Skeletal muscle tissue (tissue), 4 donors: ENCODE data around the gene DENND5A. TPM values are rescaled to one million over a fixed set of nuclear protein-coding genes. Genes with fewer than 3 reads are reported as not detected.

Experiments
- H3K27ac ChIP-seq: one replicate; pipeline ENCODE4 v1.7.0; 2013; ENCODE audit warnings: mild to moderate bottlenecking, low read depth, low read length, inconsistent platforms
- H3K27me3 ChIP-seq, 3 donors: one replicate each; pipeline ENCODE4 v1.7.0; 2013; ENCODE audit warnings: low read length in 3 of 3; ENCODE audit not compliant: control insufficient read depth in 3 of 3, insufficient read depth in 3 of 3
- H3K36me3 ChIP-seq, 3 donors: one replicate each; pipeline ENCODE4 v1.7.0; 2013; ENCODE audit warnings: low read length in 3 of 3; ENCODE audit not compliant: control insufficient read depth in 3 of 3, insufficient read depth in 3 of 3
- H3K4me1 ChIP-seq, 3 donors: one replicate each; pipeline ENCODE4 v1.7.0; 2013; ENCODE audit warnings: low read length in 3 of 3, mild to moderate bottlenecking in 3 of 3; ENCODE audit not compliant: control insufficient read depth in 3 of 3, insufficient read depth in 3 of 3
- H3K4me3 ChIP-seq, 3 donors: one replicate each; pipeline ENCODE4 v1.7.0; 2013; ENCODE audit warnings: low read length in 3 of 3
- H3K9ac ChIP-seq, 3 donors: one replicate each; pipeline ENCODE4 v1.7.0; 2013; ENCODE audit warnings: low read length in 3 of 3, mild to moderate bottlenecking in 3 of 3, moderate library complexity in 2 of 3, low read depth in 1 of 3
- H3K9me3 ChIP-seq, 3 donors: one replicate each; pipeline ENCODE4 v1.7.0; 2013; ENCODE audit warnings: low read length in 3 of 3; ENCODE audit not compliant: control insufficient read depth in 3 of 3
- total RNA-seq: library from RNA; depleted of rRNA; stranded (reverse); fragments of >200 nt; gene quantifications from one replicate; pipeline ENCODE4 v1.2.3, GENCODE V29; 2014
- donor health status: Osteomylitis.

Gene DENND5A
- total RNA-seq, 1 donor from 2014 or later: 118 TPM

DNA sequence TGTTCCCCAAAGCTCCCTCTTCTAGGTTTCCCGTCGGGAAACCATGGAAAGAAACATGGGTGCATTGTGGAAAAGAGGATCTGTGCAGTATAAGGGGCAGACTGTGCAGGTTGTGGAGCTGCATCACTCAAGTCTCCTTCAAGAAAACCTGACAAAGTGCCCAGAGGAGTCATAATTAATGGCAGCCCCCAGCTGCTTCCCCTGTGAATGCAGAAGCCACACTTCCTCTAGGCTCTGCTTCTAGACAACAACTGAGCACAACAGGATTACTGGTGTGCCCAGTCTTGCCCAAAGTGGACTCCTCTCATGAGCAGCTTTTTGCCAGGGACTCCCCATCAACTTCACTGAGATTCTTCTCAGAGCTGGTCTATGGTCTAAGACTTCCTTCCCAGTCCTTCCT is 131.2 kb downstream of the DENND5A start:
- Histone ChIP-seq H3K9me3 (no peaks in the 10 kb centered on the region), H3K9ac (no peak overlapping the region), H3K4me3 (no peak overlapping the region), H3K27me3 (no peaks in the 10 kb centered on the region), H3K4me1 (peaks cover 3 to 18% (median 5%) of the 10 kb centered on the region in 3 donors), H3K36me3 (peaks cover 3 to 7% (median 7%) of the 10 kb centered on the region in 3 donors), H3K27ac (no peak overlapping the region)

DNA sequence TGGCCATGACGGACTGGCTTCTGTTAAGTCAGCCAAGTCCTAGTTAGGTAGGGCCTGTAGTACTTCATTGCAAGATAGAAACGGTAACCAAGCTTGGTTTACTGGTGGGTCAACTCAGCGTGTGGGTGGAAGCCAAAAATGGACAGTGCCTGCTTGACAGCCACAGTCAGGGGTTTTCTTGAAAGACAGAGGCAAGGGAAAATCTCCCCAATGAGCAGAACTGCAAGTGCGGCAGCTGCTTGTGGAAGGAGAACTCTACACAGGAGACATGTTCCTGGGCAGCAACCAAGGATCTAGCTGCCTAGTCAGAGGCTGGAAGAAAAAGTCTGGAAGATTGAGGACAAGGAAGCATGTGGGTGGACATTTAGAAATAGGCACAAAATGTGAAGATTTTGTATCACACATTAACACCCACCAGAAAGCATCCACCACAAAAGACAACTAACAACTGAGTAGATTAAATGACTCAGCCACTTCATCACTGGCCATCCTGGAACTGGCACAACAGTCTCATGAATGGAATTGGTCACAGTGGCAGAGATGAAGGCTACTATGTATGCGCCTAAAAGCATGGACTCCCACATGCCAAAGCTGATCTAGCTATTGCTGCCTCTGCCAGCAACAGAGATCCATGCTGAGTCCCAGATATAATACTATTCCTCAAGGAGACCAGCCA is 132.8 kb downstream of the DENND5A start:
- H3K4me1 ChIP-seq: peaks cover 0 to 12% (median 2%) of the 10 kb centered on the region in 3 donors
- no peak overlapping the region for H3K27ac ChIP-seq
- no peaks in the 10 kb centered on the region for H3K27me3 ChIP-seq
- H3K9me3 ChIP-seq: no peaks in the 10 kb centered on the region
- H3K9ac ChIP-seq: no peak overlapping the region
- H3K4me3 ChIP-seq: no peak overlapping the region
- peaks cover 0 to 3% (median 0%) of the 10 kb centered on the region in 3 donors for H3K36me3 ChIP-seq

DNA sequence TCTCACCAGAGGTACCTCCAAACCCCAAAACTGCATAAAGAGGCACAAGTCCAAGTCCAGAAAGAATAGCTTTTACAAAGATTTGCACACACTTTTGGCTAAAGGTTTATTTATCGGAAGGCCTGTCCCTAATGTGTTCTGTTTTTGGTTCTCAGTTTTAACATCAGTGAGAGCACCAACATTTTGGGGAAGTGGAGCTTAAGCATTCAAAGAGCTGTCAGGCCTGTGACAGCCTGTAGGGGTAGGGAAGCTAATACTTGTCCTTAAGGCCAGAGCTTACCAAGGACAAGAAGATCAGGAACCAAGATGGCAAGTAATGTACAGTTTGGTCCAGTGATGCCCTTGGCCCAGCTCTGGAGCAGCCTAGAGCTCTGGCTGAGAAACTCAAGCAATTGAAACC is 134.9 kb downstream of the DENND5A start:
- Histone ChIP-seq H3K9ac (no peak overlapping the region), H3K4me1 (peaks cover 0 to 12% (median 2%) of the 10 kb centered on the region in 3 donors), H3K36me3 (no peaks in the 10 kb centered on the region), H3K9me3 (no peaks in the 10 kb centered on the region), H3K27me3 (no peaks in the 10 kb centered on the region), H3K27ac (no peak overlapping the region), H3K4me3 (no peak overlapping the region)

DNA sequence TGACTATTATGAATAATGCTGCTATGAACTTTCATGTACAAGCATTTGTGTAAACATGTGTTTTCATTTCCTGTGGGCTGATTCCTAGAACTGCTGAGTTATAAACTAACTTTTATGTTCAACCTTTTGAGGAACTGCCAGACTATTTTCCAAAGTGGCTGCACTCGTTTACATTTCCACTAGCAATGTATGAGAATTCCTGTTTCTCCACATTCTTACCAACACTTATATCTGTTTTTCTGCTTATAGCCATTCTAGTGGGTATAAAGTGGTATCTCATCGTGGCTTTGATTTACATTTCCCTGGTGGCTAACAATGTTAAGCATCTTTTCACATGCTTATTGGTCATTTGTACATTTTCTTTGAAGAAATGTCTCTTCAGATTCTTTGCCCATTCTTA is 138.5 kb downstream of the DENND5A start:
- H3K36me3 ChIP-seq: no peaks in the 10 kb centered on the region
- no peak overlapping the region for H3K27ac ChIP-seq
- no peaks in the 10 kb centered on the region for H3K9me3 ChIP-seq
- H3K4me1 ChIP-seq: peaks cover 0 to 8% (median 2%) of the 10 kb centered on the region in 3 donors
- no peak overlapping the region for H3K4me3 ChIP-seq
- no peaks in the 10 kb centered on the region for H3K27me3 ChIP-seq
- no peak overlapping the region for H3K9ac ChIP-seq

DNA sequence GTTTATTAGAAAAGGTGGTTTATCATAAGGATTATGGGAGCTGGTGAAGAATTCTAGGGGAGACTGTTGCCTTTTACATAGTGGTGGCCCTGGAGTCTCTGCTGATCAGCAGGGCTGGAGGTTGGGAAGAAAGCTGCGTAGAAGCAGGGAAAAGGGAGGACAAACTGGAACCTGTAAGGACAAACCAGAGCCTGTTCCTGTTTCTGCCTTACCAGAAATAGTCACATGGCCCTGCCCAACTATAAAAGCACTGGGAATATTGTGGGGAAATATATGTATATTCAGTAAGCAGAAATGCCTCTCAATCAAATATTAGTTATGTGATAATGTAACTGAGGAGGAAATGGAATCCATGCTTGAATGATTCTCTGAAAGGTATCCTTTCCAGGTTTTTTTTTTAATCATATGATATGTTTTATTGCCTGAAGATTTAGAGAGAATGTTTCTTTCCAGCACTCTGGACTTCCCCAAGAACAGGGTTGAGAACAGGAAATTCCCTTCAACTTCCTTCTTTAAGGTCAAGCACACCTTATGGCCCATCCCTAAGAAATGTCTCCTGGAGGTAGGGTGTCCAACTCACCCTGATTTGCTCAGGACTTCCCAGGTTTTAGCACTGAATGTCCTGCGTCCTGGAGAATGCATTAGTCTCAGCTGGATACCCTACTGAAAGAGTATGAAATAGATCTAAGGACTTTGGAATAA is 139.8 kb downstream of the DENND5A start:
- no peak overlapping the region for H3K4me3 ChIP-seq
- H3K27me3 ChIP-seq: no peaks in the 10 kb centered on the region
- H3K9ac ChIP-seq: no peak overlapping the region
- H3K36me3 ChIP-seq: no peaks in the 10 kb centered on the region
- H3K27ac ChIP-seq: no peak overlapping the region
- H3K9me3 ChIP-seq: no peaks in the 10 kb centered on the region
- peaks cover 0 to 5% (median 0%) of the 10 kb centered on the region in 3 donors for H3K4me1 ChIP-seq

DNA sequence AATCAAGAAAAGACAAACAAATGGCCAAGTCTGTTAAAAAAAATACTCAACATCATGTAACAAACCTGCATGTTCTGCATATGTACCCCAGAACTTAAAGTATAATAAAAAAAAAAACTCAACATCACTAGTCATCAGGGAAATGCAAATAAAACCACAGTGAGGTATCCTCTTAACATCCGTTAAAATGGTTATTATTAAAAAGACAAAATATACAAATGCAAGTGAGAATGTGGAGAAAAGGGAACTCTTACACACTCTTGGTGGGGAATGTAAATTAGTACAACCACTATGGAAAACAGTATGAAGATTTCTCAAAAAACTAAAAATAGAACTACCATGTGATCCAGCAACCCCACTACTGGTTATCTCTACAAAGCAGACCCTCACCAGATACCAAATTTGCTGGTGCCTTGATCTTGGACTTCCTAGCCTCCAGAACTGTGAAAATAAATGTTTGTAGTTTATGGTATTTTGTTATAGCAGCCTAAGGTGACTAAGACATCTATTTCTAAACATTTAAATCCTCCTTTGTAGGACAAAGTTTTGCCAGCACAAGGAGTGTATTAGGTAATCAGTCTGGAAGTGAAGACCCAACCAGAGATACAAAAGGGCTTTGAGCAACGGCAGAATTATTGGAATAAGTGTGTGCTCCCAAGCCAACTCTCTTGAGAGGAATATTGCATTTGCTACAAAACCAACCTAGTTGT is 141.4 kb downstream of the DENND5A start:
- H3K27me3 ChIP-seq: no peaks in the 10 kb centered on the region
- peaks cover 0 to 3% (median 0%) of the 10 kb centered on the region in 3 donors for H3K4me1 ChIP-seq
- H3K9ac ChIP-seq: no peak overlapping the region
- H3K36me3 ChIP-seq: no peaks in the 10 kb centered on the region
- H3K4me3 ChIP-seq: no peak overlapping the region
- no peak overlapping the region for H3K27ac ChIP-seq
- no peaks in the 10 kb centered on the region for H3K9me3 ChIP-seq

- H3K9me3 ChIP-seq: no peaks in the 10 kb centered on the region
- no peak overlapping the region for H3K9ac ChIP-seq
- no peaks in the 10 kb centered on the region for H3K36me3 ChIP-seq
- H3K27me3 ChIP-seq: no peaks in the 10 kb centered on the region
- H3K27ac ChIP-seq: no peak overlapping the region
- H3K4me1 ChIP-seq: peaks cover 0 to 3% (median 0%) of the 10 kb centered on the region in 3 donors
- H3K4me3 ChIP-seq: no peak overlapping the region
These were observed 143.7 kb downstream of the DENND5A start for GRCh38 chr11:9121469-9121796.

GRCh38 chr11:9120664-9121468 is 144.3 kb downstream of the DENND5A start:
- H3K4me1 ChIP-seq: peaks cover 0 to 3% (median 0%) of the 10 kb centered on the region in 3 donors
- H3K4me3 ChIP-seq: no peak overlapping the region
- H3K36me3 ChIP-seq: no peaks in the 10 kb centered on the region
- no peak overlapping the region for H3K27ac ChIP-seq
- H3K9ac ChIP-seq: no peak overlapping the region
- no peaks in the 10 kb centered on the region for H3K9me3 ChIP-seq
- H3K27me3 ChIP-seq: no peaks in the 10 kb centered on the region

- Histone ChIP-seq H3K27ac (no peak overlapping the region), H3K36me3 (no peaks in the 10 kb centered on the region), H3K27me3 (no peaks in the 10 kb centered on the region), H3K4me3 (no peak overlapping the region), H3K9me3 (peaks cover 0 to 2% (median 0%) of the 10 kb centered on the region in 3 donors), H3K4me1 (peaks cover 0 to 3% (median 0%) of the 10 kb centered on the region in 3 donors), H3K9ac (no peak overlapping the region)
These were observed 146.9 kb downstream of the DENND5A start for GRCh38 chr11:9118277-9118676.
